HepG2 (cell line): Measurements from ENCODE around the gene ZNF367. TPM values are rescaled to one million over a fixed set of nuclear protein-coding genes. Genes with fewer than 3 reads are reported as not detected.
A peak's percentile ranks its signal among the peaks of the same experiment; 100 is the strongest.

Experiments used
- ATM ChIP-seq: fragments of 450-650 bp; IDR thresholded peaks from 2 replicates; pipeline ENCODE4 v1.7.1; 2017; ENCODE audit warnings: mild to moderate bottlenecking, borderline replicate concordance
- HNF4G ChIP-seq, 2 experiments: sonication (generic) in 1 of 2; formaldehyde crosslinking in 1 of 2; IDR thresholded peaks; 2 replicates each; pipeline versions ENCODE4 v1.4.0 to v1.6.1; 2011 to 2020; ENCODE audit warnings: borderline replicate concordance in 2 of 2, low read depth in 2 of 2, mild to moderate bottlenecking in 2 of 2, low read length in 1 of 2, missing genetic modification reagents in 1 of 2, moderate library complexity in 1 of 2
- IKZF4 ChIP-seq: sonication (generic); formaldehyde crosslinking; IDR thresholded peaks from 2 replicates; pipeline ENCODE4 v1.5.1; 2020; ENCODE audit warnings: borderline replicate concordance, mild to moderate bottlenecking, low read depth, missing genetic modification reagents; ENCODE audit errors: not compliant biosample characterization
- KMT2A ChIP-seq: sonication (generic); formaldehyde crosslinking; IDR thresholded peaks from 2 replicates; pipeline ENCODE4 v1.4.0; 2020; ENCODE audit warnings: missing genetic modification reagents
- LCORL ChIP-seq, 2 experiments: fragments of 450-650 bp in 1 of 2; sonication (generic) in 1 of 2; formaldehyde crosslinking in 1 of 2; IDR thresholded peaks; 2 replicates each; pipeline versions ENCODE4 v1.5.0 to v1.6.1; 2017 to 2020; ENCODE audit warnings: antibody characterized with exemption in 1 of 2, missing genetic modification reagents in 1 of 2
- MAF1 ChIP-seq: sonication (generic); formaldehyde crosslinking; IDR thresholded peaks from 2 replicates; pipeline ENCODE4 v1.5.0; 2020; ENCODE audit warnings: missing genetic modification reagents, borderline replicate concordance
- SMARCE1 ChIP-seq: fragments of 450-650 bp; IDR thresholded peaks from 2 replicates; pipeline ENCODE4 v1.6.1; 2017; ENCODE audit warnings: borderline replicate concordance
- TEF ChIP-seq: sonication (generic); formaldehyde crosslinking; IDR thresholded peaks from 2 replicates; pipeline ENCODE4 v1.5.0; 2020; ENCODE audit warnings: missing genetic modification reagents
- ZBTB14 ChIP-seq: sonication (generic); formaldehyde crosslinking; IDR thresholded peaks from 2 replicates; pipeline ENCODE4 v1.4.0; 2020; ENCODE audit warnings: missing genetic modification reagents
- ZBTB37 ChIP-seq: sonication (generic); formaldehyde crosslinking; IDR thresholded peaks from 2 replicates; pipeline ENCODE4 v1.4.0; 2020; ENCODE audit warnings: mild to moderate bottlenecking, missing genetic modification reagents
- ZBTB40 ChIP-seq, 2 experiments: fragments of 450-650 bp in 1 of 2; sonication (generic) in 1 of 2; formaldehyde crosslinking in 1 of 2; IDR thresholded peaks; 2 replicates each; pipeline versions ENCODE4 v1.6.1 to v1.8.0; 2016 to 2022; ENCODE audit warnings: antibody characterized with exemption in 1 of 2, mild to moderate bottlenecking in 1 of 2, missing genetic modification reagents in 1 of 2
- ZNF274 ChIP-seq: sonication (generic); formaldehyde crosslinking; IDR thresholded peaks from 2 replicates; pipeline ENCODE4 v1.5.1; 2020; ENCODE audit warnings: mild to moderate bottlenecking, missing genetic modification reagents
- ZNF441 ChIP-seq: sonication (generic); formaldehyde crosslinking; IDR thresholded peaks from 2 replicates; pipeline ENCODE4 v1.7.0; 2021; ENCODE audit warnings: missing genetic modification reagents, borderline replicate concordance
- ZNF629 ChIP-seq: sonication (generic); formaldehyde crosslinking; conservative IDR thresholded peaks from 2 replicates; pipeline ENCODE4 v1.5.0; 2020; ENCODE audit warnings: missing genetic modification reagents
- polyA plus RNA-seq, 8 experiments: library from polyadenylated mRNA; depleted of rRNA in 3 of 8; stranded (reverse) in 7 of 8; unstranded in 1 of 8; fragments of >200 nt; fragmentation: Illumina TruSeq in 4 of 8; extraction: Trizol in 4 of 8; gene quantifications; 2 replicates each; pipeline versions ENCODE4 v1.2.1 to v1.2.3, GENCODE V29; 2011 to 2016; ENCODE audit warnings: low read depth in 4 of 8, missing spikeins in 1 of 8, mixed read lengths in 1 of 8; ENCODE audit not compliant: insufficient read depth in 1 of 8
- total RNA-seq, 5 experiments: library from RNA; depleted of rRNA; stranded (reverse); fragments of >200 nt; fragmentation: Illumina TruSeq; extraction: Trizol; gene quantifications; 2 replicates each; pipeline ENCODE4 v1.2.3, GENCODE V29; 2016; ENCODE audit warnings: low read depth in 1 of 5
- TF ChIP-seq, protein P1 (sequence below): conservative IDR thresholded peaks from 2 replicates; pipeline ENCODE4 v1.6.1; 2018; ENCODE audit warnings: missing genetic modification reagents

Gene ZNF367
- total and polyA plus RNA-seq, 2 of the 13 experiments (the other 11 are each of a cell fraction or from before 2014, with no cell fraction given), result 2.9 to 7.7 TPM

- TF ChIP-seq ZBTB37 (CRISPR knock-in tag), result 0 out of 2 replicates have a peak, but pooled peaks have one; percentile 37
- TF ChIP-seq ZBTB40 (IDR thresholded peaks at IDR 0.05), result no peak
- no peak for TF ChIP-seq ZBTB40 (CRISPR knock-in tag; IDR thresholded peaks at IDR 0.05)
- TF ChIP-seq, protein P1, sequence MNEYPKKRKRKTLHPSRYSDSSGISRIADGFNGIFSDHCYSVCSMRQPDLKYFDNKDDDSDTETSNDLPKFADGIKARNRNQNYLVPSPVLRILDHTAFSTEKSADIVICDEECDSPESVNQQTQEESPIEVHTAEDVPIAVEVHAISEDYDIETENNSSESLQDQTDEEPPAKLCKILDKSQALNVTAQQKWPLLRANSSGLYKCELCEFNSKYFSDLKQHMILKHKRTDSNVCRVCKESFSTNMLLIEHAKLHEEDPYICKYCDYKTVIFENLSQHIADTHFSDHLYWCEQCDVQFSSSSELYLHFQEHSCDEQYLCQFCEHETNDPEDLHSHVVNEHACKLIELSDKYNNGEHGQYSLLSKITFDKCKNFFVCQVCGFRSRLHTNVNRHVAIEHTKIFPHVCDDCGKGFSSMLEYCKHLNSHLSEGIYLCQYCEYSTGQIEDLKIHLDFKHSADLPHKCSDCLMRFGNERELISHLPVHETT (CRISPR knock-in tag), result no peak
- no peak for TF ChIP-seq ZBTB14 (CRISPR knock-in tag)
- no peak for TF ChIP-seq ZNF629 (CRISPR knock-in tag)
- TF ChIP-seq TEF (CRISPR knock-in tag), result 0 out of 2 replicates have a peak, but pooled peaks have one; percentile 4
- no peak for TF ChIP-seq MAF1 (CRISPR knock-in tag)
- no peak for TF ChIP-seq IKZF4
- TF ChIP-seq HNF4G (IDR thresholded peaks at IDR 0.05; ENCODE audit: borderline replicate concordance, low read depth, low read length), result no peak
- no peak for TF ChIP-seq HNF4G (CRISPR knock-in tag; IDR thresholded peaks at IDR 0.05; ENCODE audit: borderline replicate concordance, low read depth)
- TF ChIP-seq ZNF274 (CRISPR knock-in tag), result no peak
- no peak for TF ChIP-seq KMT2A (CRISPR knock-in tag)
- TF ChIP-seq LCORL (IDR thresholded peaks at IDR 0.05), result no peak
- no peak for TF ChIP-seq LCORL (CRISPR knock-in tag; IDR thresholded peaks at IDR 0.05)
- TF ChIP-seq SMARCE1, result no peak
- no peak for TF ChIP-seq ATM
- TF ChIP-seq ZNF441 (CRISPR knock-in tag), result no peak
Measured at GRCh38 chr9:96436063-96436455, 17.9 kb upstream of the ZNF367 start (continued).
